Osteocyte (in vitro differentiated cells): ENCODE results near the gene HIRIP3. TPM values are rescaled to one million over a fixed set of nuclear protein-coding genes. Genes with fewer than 3 reads are reported as not detected.

Source experiments
- DNase-seq: peaks from one replicate; pipeline ENCODE4 v3.0.0; 2021; ENCODE audit warnings: mixed read lengths; ENCODE audit not compliant: unreplicated experiment; ENCODE audit errors: extremely low spot score
- H3K27ac Mint-ChIP-seq: one replicate; pipeline ENCODE4 v1.8.0; 2021; ENCODE audit warnings: mild to moderate bottlenecking, mixed read lengths; ENCODE audit not compliant: unreplicated experiment
- H3K27me3 Mint-ChIP-seq: one replicate; pipeline ENCODE4 v1.8.0; 2021; ENCODE audit warnings: mixed read lengths; ENCODE audit not compliant: unreplicated experiment
- H3K36me3 Mint-ChIP-seq: one replicate; pipeline ENCODE4 v1.8.0; 2021; ENCODE audit warnings: mixed read lengths; ENCODE audit not compliant: unreplicated experiment
- H3K4me1 Mint-ChIP-seq: one replicate; pipeline ENCODE4 v1.8.0; 2021; ENCODE audit warnings: mixed read lengths; ENCODE audit not compliant: unreplicated experiment
- H3K4me3 Mint-ChIP-seq: one replicate; pipeline ENCODE4 v1.8.0; 2021; ENCODE audit warnings: mild to moderate bottlenecking, moderate library complexity, mixed read lengths; ENCODE audit not compliant: unreplicated experiment
- H3K9me3 Mint-ChIP-seq: one replicate; pipeline ENCODE4 v1.8.0; 2021; ENCODE audit warnings: mixed read lengths; ENCODE audit not compliant: unreplicated experiment
- CTCF ChIP-seq: fragments of 200-600 bp; sonication (generic); IDR thresholded peaks from 2 replicates; pipeline ENCODE4 v1.5.0; 2021; ENCODE audit warnings: antibody characterized with exemption, mild to moderate bottlenecking, moderate library complexity
- total RNA-seq: library from RNA; stranded (reverse); gene quantifications from 2 replicates; pipeline ENCODE4 v1.2.1, GENCODE V29; 2021

The HIRIP3 gene
- total RNA-seq, 1 donor from 2014 or later, result 12.5 TPM

GRCh38 chr16:30028438-30029076, 33.1 kb upstream of the HIRIP3 start:
- Mint-ChIP-seq H3K4me3 (no peak overlapping the region), H3K9me3 (no peaks in the 10 kb centered on the region), H3K27ac (no peak overlapping the region), H3K27me3 (peaks cover 38% of the 10 kb centered on the region), H3K4me1 (peaks cover 8% of the 10 kb centered on the region), H3K36me3 (no peaks in the 10 kb centered on the region)
- no peak for DNase-seq
- TF ChIP-seq CTCF, result no peak

GRCh38 chr16:30027588-30028437, 32.4 kb upstream of the HIRIP3 start:
- TF ChIP-seq CTCF, result no peak
- no peak for DNase-seq
- Mint-ChIP-seq H3K9me3 (no peaks in the 10 kb centered on the region), H3K4me1 (peaks cover 8% of the 10 kb centered on the region), H3K4me3 (no peak overlapping the region), H3K27ac (no peak overlapping the region), H3K27me3 (peaks cover 38% of the 10 kb centered on the region), H3K36me3 (no peaks in the 10 kb centered on the region)

DNA sequence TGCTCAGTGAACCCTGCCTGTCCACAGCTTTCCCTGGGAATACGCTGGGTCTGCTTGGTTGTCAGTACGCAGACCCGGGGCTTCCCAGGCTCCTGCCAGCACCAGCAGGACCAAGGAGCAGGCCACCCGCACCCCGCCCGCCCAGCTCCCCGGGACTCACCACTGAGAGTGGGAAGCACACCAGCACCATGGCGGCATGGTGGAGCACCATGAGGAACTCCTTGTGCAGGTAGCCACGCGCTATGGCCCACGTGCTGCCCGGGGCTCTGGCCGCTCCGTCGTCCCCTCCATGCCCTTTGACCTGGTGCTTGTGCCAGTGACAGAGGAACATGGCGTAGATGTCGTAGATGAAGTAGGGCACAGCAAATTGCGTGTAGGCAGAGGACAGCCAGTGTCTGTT, 31.0 kb upstream of the HIRIP3 start:
- no peak for TF ChIP-seq CTCF
- Mint-ChIP-seq H3K4me1 (peaks cover 3% of the 10 kb centered on the region), H3K27ac (no peak overlapping the region), H3K4me3 (no peak overlapping the region), H3K36me3 (no peaks in the 10 kb centered on the region), H3K9me3 (no peaks in the 10 kb centered on the region), H3K27me3 (peaks cover 33% of the 10 kb centered on the region)
- DNase-seq, result no peak

GRCh38 chr16:30025574-30025973, 30.2 kb upstream of the HIRIP3 start:
- H3K27ac Mint-ChIP-seq, result no peak overlapping the region
- H3K9me3 Mint-ChIP-seq, result no peaks in the 10 kb centered on the region
- no peak for TF ChIP-seq CTCF
- H3K27me3 Mint-ChIP-seq, result peaks cover 33% of the 10 kb centered on the region
- H3K4me3 Mint-ChIP-seq, result no peak overlapping the region
- DNase-seq, result no peak
- peaks cover 8% of the 10 kb centered on the region for H3K4me1 Mint-ChIP-seq
- no peaks in the 10 kb centered on the region for H3K36me3 Mint-ChIP-seq

DNA sequence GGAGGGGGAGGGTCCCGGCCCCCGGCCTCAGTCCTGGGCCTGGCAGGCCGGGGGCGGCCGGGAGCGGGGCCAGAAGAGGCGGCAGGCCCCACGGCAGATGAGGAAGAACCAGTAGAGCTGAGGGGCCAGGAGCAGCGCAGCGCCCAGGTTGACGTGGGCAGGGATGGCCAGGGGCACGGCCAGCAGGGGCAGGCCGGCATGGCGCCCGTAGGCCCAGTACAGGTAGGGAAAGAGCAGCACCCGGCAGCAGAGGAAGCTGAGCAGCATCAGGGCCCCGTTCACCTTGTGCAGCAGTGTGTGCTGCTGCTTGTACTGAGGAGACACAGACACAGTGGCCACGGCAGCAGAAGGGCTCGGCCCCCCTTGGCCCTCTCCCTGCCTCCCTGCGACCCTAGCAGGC, 29.7 kb upstream of the HIRIP3 start:
- DNase-seq, result no peak
- Mint-ChIP-seq H3K27me3 (peaks cover 30% of the 10 kb centered on the region), H3K9me3 (no peaks in the 10 kb centered on the region), H3K4me1 (peaks cover 6% of the 10 kb centered on the region), H3K27ac (no peak overlapping the region), H3K36me3 (no peaks in the 10 kb centered on the region), H3K4me3 (no peak overlapping the region)
- no peak for TF ChIP-seq CTCF
